ENCODE data around the gene BCAM. TPM values are rescaled to one million over a fixed set of nuclear protein-coding genes. Genes with fewer than 3 reads are reported as not detected.

BCAM gene
- total and polyA plus RNA-seq, 2 donors (not counting 3 experiments of a cell fraction or from before 2014, with no cell fraction given), result 23.9 to 28.5 TPM

GRCh38 chr19:44762038-44762437 lies 46.9 kb upstream of the BCAM start:
- H3K4me1 ChIP-seq (ENCODE audit: control insufficient read depth, extremely low read depth, insufficient read depth, low read length), result peaks cover 14% of the 10 kb centered on the region
- H3K79me2 ChIP-seq (ENCODE audit: control insufficient read depth, insufficient read depth, low read length), result no peaks in the 10 kb centered on the region
- H3K4me3 ChIP-seq (replicated peaks in 1 of 3; ENCODE audit: insufficient read depth in 1 of 3, low read depth in 1 of 3, low read length in 3 of 3), result no peak overlapping the region
- dilution Hi-C loops (cut with MboI; ENCODE audit: extremely low pct_ligation_motif_present, low sequenced_read_pairs), result no loop called here
- intact Hi-C loops (cut with micrococcal nuclease), result no loop called here
- H3K27ac ChIP-seq (ENCODE audit: insufficient read depth, low read depth, low read length), result no peak overlapping the region
- peaks cover 0 to 8% of the 10 kb centered on the region in 2 experiments for H3K36me3 ChIP-seq (ENCODE audit: control insufficient read depth in 2 of 2, extremely low read depth in 1 of 2, insufficient read depth in 2 of 2, low read length in 2 of 2)
- no peak overlapping the region for H3K9ac ChIP-seq (replicated peaks; ENCODE audit: extremely low read depth, insufficient read depth, low read length)
- H3K4me2 ChIP-seq (ENCODE audit: insufficient read depth, low read length), result no peak overlapping the region
- H3K27me3 ChIP-seq (ENCODE audit: control insufficient read depth in 2 of 2, insufficient read depth in 2 of 2, low read length in 2 of 2), result no peaks in the 10 kb centered on the region
- H2AFZ ChIP-seq (ENCODE audit: low read depth, low read length), result no peak overlapping the region
- no peak for TF ChIP-seq POLR2A (IDR thresholded peaks at IDR 0.05; ENCODE audit: low read depth, low read length)
- TF ChIP-seq MYC (IDR thresholded peaks at IDR 0.05; ENCODE audit: low read depth, low read length), result no peak
- ChIA-PET CTCF (interaction anchor here (1.4 to 19.4 kb wide), 4 partner anchors 9 to 191 kb away, joined by 4 to 688 read pairs (median 6); no protein-coding TSS in a partner anchor), POLR2A (interaction anchor here (0.7 kb wide), 1 partner anchor 20 kb away, joined by 3 read pairs; no protein-coding TSS in a partner anchor)
- H3K9me1 ChIP-seq (replicated peaks; ENCODE audit: control insufficient read depth, extremely low read depth, insufficient read depth, low read length), result no peaks in the 10 kb centered on the region
- H3K9me3 ChIP-seq (replicated peaks; ENCODE audit: control insufficient read depth, insufficient read depth, low read length), result no peaks in the 10 kb centered on the region
- no peak for DNase-seq (ENCODE audit: low read depth, low spot score)
- no peaks in the 10 kb centered on the region for H4K20me1 ChIP-seq (replicated peaks; ENCODE audit: control insufficient read depth, extremely low read depth, insufficient read depth, low read length)
- FAIRE-seq, result no peak
- BruUV-seq (replicated peaks), result no TSS peak

GRCh38 chr19:44765033-44765948 lies 43.6 kb upstream of the BCAM start:
- intact Hi-C loops (cut with micrococcal nuclease) (no loop called here), dilution Hi-C loops (cut with MboI; ENCODE audit: extremely low pct_ligation_motif_present, low sequenced_read_pairs) (no loop called here)
- Histone ChIP-seq H3K36me3 (ENCODE audit: control insufficient read depth in 2 of 2, extremely low read depth in 1 of 2, insufficient read depth in 2 of 2, low read length in 2 of 2) (no peaks in the 10 kb centered on the region), H3K4me3 (replicated peaks in 1 of 3; ENCODE audit: insufficient read depth in 1 of 3, low read depth in 1 of 3, low read length in 3 of 3) (no peak overlapping the region), H3K4me1 (ENCODE audit: control insufficient read depth, extremely low read depth, insufficient read depth, low read length) (peaks cover 3% of the 10 kb centered on the region), H3K9me3 (replicated peaks; ENCODE audit: control insufficient read depth, insufficient read depth, low read length) (no peaks in the 10 kb centered on the region), H4K20me1 (replicated peaks; ENCODE audit: control insufficient read depth, extremely low read depth, insufficient read depth, low read length) (no peaks in the 10 kb centered on the region), H3K27ac (ENCODE audit: insufficient read depth, low read depth, low read length) (no peak overlapping the region), H2AFZ (ENCODE audit: low read depth, low read length) (no peak overlapping the region), H3K4me2 (ENCODE audit: insufficient read depth, low read length) (no peak overlapping the region), H3K27me3 (ENCODE audit: control insufficient read depth in 2 of 2, insufficient read depth in 2 of 2, low read length in 2 of 2) (no peaks in the 10 kb centered on the region), H3K79me2 (ENCODE audit: control insufficient read depth, insufficient read depth, low read length) (no peaks in the 10 kb centered on the region), H3K9me1 (replicated peaks; ENCODE audit: control insufficient read depth, extremely low read depth, insufficient read depth, low read length) (no peaks in the 10 kb centered on the region), H3K9ac (replicated peaks; ENCODE audit: extremely low read depth, insufficient read depth, low read length) (no peak overlapping the region)
- FAIRE-seq (peak; percentile 58), DNase-seq (ENCODE audit: low read depth, low spot score) (no peak)
- TF ChIP-seq GATA2 (IDR thresholded peaks at IDR 0.05; ENCODE audit: insufficient read depth, insufficient read length, low read depth, low read length) (no peak), JUN (IDR thresholded peaks at IDR 0.05; ENCODE audit: borderline replicate concordance, insufficient read depth, insufficient read length, low read depth) (no peak), EZH2 (IDR thresholded peaks at IDR 0.05; ENCODE audit: borderline replicate concordance, low read depth, low read length, severe bottlenecking) (no peak)
- TF ChIP-seq, protein P1, sequence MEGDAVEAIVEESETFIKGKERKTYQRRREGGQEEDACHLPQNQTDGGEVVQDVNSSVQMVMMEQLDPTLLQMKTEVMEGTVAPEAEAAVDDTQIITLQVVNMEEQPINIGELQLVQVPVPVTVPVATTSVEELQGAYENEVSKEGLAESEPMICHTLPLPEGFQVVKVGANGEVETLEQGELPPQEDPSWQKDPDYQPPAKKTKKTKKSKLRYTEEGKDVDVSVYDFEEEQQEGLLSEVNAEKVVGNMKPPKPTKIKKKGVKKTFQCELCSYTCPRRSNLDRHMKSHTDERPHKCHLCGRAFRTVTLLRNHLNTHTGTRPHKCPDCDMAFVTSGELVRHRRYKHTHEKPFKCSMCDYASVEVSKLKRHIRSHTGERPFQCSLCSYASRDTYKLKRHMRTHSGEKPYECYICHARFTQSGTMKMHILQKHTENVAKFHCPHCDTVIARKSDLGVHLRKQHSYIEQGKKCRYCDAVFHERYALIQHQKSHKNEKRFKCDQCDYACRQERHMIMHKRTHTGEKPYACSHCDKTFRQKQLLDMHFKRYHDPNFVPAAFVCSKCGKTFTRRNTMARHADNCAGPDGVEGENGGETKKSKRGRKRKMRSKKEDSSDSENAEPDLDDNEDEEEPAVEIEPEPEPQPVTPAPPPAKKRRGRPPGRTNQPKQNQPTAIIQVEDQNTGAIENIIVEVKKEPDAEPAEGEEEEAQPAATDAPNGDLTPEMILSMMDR (IDR thresholded peaks at IDR 0.05; ENCODE audit: extremely low read depth in 1 of 2, insufficient read depth in 1 of 2, low read depth in 1 of 2, low read length in 2 of 2), result no peak
- TF ChIP-seq, protein P2, sequence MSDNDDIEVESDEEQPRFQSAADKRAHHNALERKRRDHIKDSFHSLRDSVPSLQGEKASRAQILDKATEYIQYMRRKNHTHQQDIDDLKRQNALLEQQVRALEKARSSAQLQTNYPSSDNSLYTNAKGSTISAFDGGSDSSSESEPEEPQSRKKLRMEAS (IDR thresholded peaks at IDR 0.05; ENCODE audit: insufficient read depth, insufficient read length), result no peak
- CTCF ChIA-PET, result interaction anchor here (1.0 to 19.4 kb wide), 7 partner anchors 7 to 194 kb away, joined by 3 to 688 read pairs (median 6); partner anchors contain the start of gene NECTIN2
- no TSS peak for BruUV-seq (replicated peaks)
- POLR2A ChIA-PET, result no interaction called here

All from endothelial cell of umbilical vein (primary cell).